Endothelial cell of umbilical vein (primary cell): ENCODE results near the gene AMH.

Experiments
- EZH2 ChIP-seq: IDR thresholded peaks from 2 replicates; pipeline ENCODE4 v1.6.1; 2012; ENCODE audit warnings: borderline replicate concordance, low read depth, mild to moderate bottlenecking, moderate library complexity, low read length, inconsistent platforms; ENCODE audit not compliant: severe bottlenecking
- FOS ChIP-seq: IDR thresholded peaks from 2 replicates; pipeline ENCODE4 v1.6.1; 2011; ENCODE audit warnings: mild to moderate bottlenecking, low read length, moderate library complexity, borderline replicate concordance; ENCODE audit not compliant: insufficient read depth
- GATA2 ChIP-seq: IDR thresholded peaks from 2 replicates; pipeline ENCODE4 v1.7.0; 2011; ENCODE audit warnings: low read depth, mild to moderate bottlenecking, moderate library complexity, mixed read lengths, low read length; ENCODE audit not compliant: insufficient read length, insufficient read depth
- JUN ChIP-seq: IDR thresholded peaks from 2 replicates; pipeline ENCODE4 v1.6.1; 2011; ENCODE audit warnings: borderline replicate concordance, low read depth; ENCODE audit not compliant: insufficient read length, insufficient read depth
- MYC ChIP-seq: IDR thresholded peaks from one replicate; pipeline ENCODE4 v1.6.1; 2011; ENCODE audit warnings: mild to moderate bottlenecking, low read depth, low read length
- POLR2A ChIP-seq: IDR thresholded peaks from 2 replicates; pipeline ENCODE4 v1.6.1; 2012; ENCODE audit warnings: low read depth, mild to moderate bottlenecking, control low read depth, low read length
- POLR2AphosphoS5 ChIP-seq: IDR thresholded peaks from 2 replicates; pipeline ENCODE4 v1.6.1; 2012; ENCODE audit warnings: low read depth, mild to moderate bottlenecking, control low read depth, low read length, moderate library complexity; ENCODE audit not compliant: insufficient read depth
- TF ChIP-seq, protein P1 (sequence below), 2 donors: IDR thresholded peaks; 1 replicate in 1 of 2; 2 replicates in 1 of 2; pipeline ENCODE4 v1.5.1; 2011; ENCODE audit warnings: low read length in 2 of 2, mild to moderate bottlenecking in 2 of 2, moderate library complexity in 2 of 2, control low read depth in 1 of 2, inconsistent platforms in 1 of 2, low read depth in 1 of 2; ENCODE audit not compliant: insufficient read depth in 1 of 2; ENCODE audit errors: extremely low read depth in 1 of 2
- TF ChIP-seq, protein P2 (sequence below): IDR thresholded peaks from 2 replicates; pipeline ENCODE4 v1.6.1; 2011; ENCODE audit not compliant: insufficient read depth, insufficient read length

DNA sequence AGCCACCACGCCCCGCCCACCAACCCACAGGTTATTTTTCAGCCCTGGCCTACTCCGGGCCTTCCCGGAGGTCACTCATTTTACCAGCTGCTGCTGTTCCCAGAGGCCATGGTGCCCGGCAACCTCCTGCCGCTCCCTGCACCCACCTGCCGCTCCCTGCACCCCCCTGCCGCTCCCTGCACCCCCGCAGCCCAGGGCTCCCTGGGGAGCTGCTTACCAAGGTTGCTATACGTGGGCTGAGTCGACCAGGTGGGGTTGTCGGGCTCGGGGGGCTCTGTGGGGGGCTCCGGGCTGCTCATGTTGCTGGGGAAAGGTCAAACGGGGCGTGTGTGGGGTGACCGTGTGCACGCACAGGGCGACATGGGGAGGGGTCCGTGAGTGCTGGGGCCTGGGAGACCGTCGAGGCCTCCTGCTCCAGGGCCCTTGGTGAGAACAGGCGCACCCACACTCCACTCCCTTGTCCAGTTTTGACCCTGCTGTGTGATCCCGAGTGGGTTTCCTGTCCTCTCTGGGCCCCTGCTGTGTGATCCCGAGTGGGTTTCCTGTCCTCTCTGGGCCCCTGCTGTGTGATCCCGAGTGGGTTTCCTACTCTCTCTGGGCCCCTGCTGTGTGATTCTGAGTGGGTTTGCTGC lies 31.6 kb downstream of the AMH start:
- TF ChIP-seq, protein P1, sequence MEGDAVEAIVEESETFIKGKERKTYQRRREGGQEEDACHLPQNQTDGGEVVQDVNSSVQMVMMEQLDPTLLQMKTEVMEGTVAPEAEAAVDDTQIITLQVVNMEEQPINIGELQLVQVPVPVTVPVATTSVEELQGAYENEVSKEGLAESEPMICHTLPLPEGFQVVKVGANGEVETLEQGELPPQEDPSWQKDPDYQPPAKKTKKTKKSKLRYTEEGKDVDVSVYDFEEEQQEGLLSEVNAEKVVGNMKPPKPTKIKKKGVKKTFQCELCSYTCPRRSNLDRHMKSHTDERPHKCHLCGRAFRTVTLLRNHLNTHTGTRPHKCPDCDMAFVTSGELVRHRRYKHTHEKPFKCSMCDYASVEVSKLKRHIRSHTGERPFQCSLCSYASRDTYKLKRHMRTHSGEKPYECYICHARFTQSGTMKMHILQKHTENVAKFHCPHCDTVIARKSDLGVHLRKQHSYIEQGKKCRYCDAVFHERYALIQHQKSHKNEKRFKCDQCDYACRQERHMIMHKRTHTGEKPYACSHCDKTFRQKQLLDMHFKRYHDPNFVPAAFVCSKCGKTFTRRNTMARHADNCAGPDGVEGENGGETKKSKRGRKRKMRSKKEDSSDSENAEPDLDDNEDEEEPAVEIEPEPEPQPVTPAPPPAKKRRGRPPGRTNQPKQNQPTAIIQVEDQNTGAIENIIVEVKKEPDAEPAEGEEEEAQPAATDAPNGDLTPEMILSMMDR (IDR thresholded peaks at IDR 0.05; ENCODE audit: extremely low read depth in 1 of 2, insufficient read depth in 1 of 2, low read depth in 1 of 2, low read length in 2 of 2) = no peak
- TF ChIP-seq POLR2A (no peak), MYC (no peak), EZH2 (no peak), JUN (no peak), POLR2AphosphoS5 (no peak), FOS (no peak), GATA2 (no peak)
- TF ChIP-seq, protein P2, sequence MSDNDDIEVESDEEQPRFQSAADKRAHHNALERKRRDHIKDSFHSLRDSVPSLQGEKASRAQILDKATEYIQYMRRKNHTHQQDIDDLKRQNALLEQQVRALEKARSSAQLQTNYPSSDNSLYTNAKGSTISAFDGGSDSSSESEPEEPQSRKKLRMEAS = no peak
